ENCODE measurements around the gene RWDD1.

The RWDD1 gene

DNA sequence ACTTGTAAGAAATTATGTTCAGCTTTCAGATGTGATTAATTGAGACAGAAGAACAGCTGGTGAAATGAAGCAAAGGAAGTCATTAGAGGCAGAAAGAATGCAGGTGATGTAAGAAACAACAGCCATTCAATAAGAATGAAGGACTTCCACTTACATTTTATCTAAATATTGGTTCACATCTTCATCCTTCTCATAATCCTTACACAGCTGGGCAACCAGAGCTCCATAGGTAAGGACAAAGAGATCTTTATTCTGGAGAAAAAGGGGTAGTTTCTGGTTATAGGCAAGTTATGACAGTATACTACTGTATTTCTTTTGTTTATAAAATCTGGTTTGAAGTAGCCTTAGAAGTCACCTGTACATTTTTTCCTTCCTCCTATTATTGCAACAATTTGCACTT, 28.2 kb upstream of the RWDD1 start:
- TF ChIP-seq, protein P1, sequence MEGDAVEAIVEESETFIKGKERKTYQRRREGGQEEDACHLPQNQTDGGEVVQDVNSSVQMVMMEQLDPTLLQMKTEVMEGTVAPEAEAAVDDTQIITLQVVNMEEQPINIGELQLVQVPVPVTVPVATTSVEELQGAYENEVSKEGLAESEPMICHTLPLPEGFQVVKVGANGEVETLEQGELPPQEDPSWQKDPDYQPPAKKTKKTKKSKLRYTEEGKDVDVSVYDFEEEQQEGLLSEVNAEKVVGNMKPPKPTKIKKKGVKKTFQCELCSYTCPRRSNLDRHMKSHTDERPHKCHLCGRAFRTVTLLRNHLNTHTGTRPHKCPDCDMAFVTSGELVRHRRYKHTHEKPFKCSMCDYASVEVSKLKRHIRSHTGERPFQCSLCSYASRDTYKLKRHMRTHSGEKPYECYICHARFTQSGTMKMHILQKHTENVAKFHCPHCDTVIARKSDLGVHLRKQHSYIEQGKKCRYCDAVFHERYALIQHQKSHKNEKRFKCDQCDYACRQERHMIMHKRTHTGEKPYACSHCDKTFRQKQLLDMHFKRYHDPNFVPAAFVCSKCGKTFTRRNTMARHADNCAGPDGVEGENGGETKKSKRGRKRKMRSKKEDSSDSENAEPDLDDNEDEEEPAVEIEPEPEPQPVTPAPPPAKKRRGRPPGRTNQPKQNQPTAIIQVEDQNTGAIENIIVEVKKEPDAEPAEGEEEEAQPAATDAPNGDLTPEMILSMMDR (IDR thresholded peaks at IDR 0.05; ENCODE audit: control insufficient read depth, insufficient read depth, low read depth, low read length, missing control alignments): no peak

DNA sequence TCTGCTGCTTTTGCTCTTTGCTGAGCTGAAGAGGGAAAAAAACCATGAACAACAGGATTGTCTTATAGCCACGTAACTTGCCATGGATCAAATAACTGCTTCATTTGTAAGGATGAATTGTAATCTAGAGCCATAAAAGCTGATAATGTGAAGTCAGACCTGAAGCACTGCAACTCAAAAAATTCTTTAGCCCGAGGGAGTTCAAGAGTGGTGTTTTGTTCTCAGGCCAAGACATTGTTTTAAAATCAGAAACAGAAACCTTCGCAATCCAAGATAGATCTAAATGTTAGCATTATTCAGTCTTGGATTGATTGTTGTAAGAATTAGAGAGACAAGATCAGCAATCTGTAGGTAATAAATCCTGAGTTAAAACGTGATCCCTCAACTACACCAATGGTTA, 25.7 kb upstream of the RWDD1 start, which contains the start of gene TRAPPC3L:
TRAPPC3L (minus strand) TSS at position 34 of the 400 bp plus-strand sequence. CDS start 170 bp downstream, outside the sequence.
- no peak for DNase-seq (ENCODE audit: low read depth)
- TF ChIP-seq, protein P1 (IDR thresholded peaks at IDR 0.05; ENCODE audit: control insufficient read depth, insufficient read depth, low read depth, low read length, missing control alignments): no peak

More for the DNA sequence above, 28.2 kb upstream of the RWDD1 start:
- no peak for DNase-seq (ENCODE audit: low read depth)
- H3K4me3 ChIP-seq (ENCODE audit: control insufficient read depth, low read depth, low read length): no peak overlapping the region

DNA sequence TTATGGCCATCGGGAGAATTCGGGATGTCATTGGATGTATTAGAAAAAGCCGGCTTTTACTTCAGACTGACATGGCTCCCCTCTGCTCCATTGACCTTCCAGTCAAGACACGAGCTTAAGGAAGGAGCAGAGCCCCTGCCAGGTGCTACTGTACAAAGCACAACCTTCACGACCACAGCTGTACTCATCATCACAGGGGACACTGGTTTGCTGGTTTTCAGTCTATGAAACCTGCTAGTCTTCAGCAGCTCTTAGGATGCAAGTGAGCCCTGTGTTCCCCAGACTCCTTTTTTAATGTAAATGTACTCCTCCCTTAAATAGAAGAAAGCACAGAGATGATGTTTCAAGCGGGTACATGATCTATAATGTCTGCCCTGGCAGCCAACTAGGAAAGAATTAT, 23.9 kb upstream of the RWDD1 start:
- H3K4me3 ChIP-seq (ENCODE audit: control insufficient read depth, low read depth, low read length): no peak overlapping the region
- DNase-seq (ENCODE audit: low read depth): no peak
- TF ChIP-seq, protein P1 (IDR thresholded peaks at IDR 0.05; ENCODE audit: control insufficient read depth, insufficient read depth, low read depth, low read length, missing control alignments): no peak

More for the DNA sequence above, 25.7 kb upstream of the RWDD1 start, which contains the start of gene TRAPPC3L:
- H3K4me3 ChIP-seq (ENCODE audit: control insufficient read depth, low read depth, low read length): no peak within 1 kb of the TSS

DNA sequence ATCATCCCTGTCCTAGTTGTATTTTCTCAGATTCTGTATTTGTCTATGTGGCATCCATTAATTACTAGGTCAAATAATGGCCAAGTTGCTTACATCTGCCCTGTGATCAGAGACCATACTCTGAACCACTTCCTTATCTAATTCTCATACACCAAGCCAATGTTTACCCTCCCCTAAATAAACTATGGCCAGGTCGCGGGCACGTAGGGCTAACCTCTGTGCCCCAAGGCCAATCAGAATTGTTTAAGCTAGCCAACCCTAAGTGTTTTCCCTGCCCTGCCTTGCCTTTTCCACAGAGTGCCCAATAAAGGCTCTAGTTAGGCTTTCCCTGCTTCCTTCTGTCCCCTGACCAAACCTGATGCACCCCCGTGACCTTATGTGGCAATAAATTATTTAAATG, 20.5 kb upstream of the RWDD1 start:
- H3K4me3 ChIP-seq (ENCODE audit: control insufficient read depth, low read depth, low read length): no peak overlapping the region
- TF ChIP-seq, protein P1 (IDR thresholded peaks at IDR 0.05; ENCODE audit: control insufficient read depth, insufficient read depth, low read depth, low read length, missing control alignments): no peak
- no peak for DNase-seq (ENCODE audit: low read depth)

DNA sequence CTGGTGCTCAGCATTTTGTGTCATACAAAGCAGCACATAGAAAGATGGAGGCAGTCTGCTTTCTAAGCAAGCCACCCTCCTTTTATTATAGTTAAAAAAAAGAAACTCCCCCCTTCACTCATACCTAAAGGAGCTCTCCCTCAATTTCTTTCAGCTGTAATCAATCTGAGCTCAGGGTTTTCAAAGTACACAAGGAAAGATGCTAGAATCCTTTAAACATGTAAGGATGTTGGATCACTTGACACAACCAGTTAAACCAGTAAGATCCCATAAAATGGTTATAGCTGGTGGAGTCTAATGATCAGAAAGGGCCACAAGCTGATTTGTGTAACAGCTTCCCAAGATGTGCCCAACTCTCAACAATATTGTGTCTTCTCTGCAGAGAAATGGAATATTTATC, 17.9 kb upstream of the RWDD1 start, which contains the start of gene CALHM4:
CALHM4 (plus strand) TSS at position 301 of the 400 bp plus-strand sequence; CDS start at position 344, 43 bp downstream.
- DNase-seq (ENCODE audit: low read depth): no peak
- H3K4me3 ChIP-seq (ENCODE audit: control insufficient read depth, low read depth, low read length): no peak within 1 kb of the TSS
- TF ChIP-seq, protein P1 (IDR thresholded peaks at IDR 0.05; ENCODE audit: control insufficient read depth, insufficient read depth, low read depth, low read length, missing control alignments): no peak

DNA sequence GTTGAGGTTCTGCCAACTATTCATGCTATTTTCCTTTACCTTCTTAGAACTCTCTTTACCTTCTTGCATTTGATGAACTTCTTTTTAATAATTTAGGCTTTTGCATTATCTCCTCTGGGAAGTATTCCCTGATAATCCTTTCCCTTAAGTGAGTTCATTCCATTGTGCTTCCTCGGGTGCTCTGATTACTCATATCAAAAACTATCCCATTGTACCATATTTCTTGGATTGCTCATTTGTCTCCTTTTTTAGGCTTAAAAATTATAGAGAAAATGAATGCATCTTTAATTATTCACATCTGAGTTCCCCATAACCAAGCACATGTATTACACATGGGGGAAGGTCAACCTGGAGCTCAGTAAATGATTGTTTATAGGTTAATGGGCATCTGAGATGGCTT, 15.2 kb upstream of the RWDD1 start:
- no peak for DNase-seq (ENCODE audit: low read depth)
- no peak overlapping the region for H3K4me3 ChIP-seq (ENCODE audit: control insufficient read depth, low read depth, low read length)
- TF ChIP-seq, protein P1 (IDR thresholded peaks at IDR 0.05; ENCODE audit: control insufficient read depth, insufficient read depth, low read depth, low read length, missing control alignments): no peak

Measured in AG09309 (cell line).